SHP77 treated with DMSO at 0.1 percent for 48 hours (cell line): ENCODE data around the gene MRPL41.
"Not testable (repeated sequence)": the region's sequence is repeated elsewhere in the genome, so short reads cannot be mapped to it uniquely, and the experiment has no call there.

ENCODE experiments used
- DNase-seq: peaks from one replicate; lab custom pipeline; 2025; lab: John Stamatoyannopoulos, UW

Gene MRPL41

GRCh38 chr9:137551264-137552021 is at the start of gene MRPL41:
MRPL41 (plus strand) TSS chr9:137551879; CDS start chr9:137552082, 203 bp downstream.
- DNase-seq = peak; percentile 61

DNA sequence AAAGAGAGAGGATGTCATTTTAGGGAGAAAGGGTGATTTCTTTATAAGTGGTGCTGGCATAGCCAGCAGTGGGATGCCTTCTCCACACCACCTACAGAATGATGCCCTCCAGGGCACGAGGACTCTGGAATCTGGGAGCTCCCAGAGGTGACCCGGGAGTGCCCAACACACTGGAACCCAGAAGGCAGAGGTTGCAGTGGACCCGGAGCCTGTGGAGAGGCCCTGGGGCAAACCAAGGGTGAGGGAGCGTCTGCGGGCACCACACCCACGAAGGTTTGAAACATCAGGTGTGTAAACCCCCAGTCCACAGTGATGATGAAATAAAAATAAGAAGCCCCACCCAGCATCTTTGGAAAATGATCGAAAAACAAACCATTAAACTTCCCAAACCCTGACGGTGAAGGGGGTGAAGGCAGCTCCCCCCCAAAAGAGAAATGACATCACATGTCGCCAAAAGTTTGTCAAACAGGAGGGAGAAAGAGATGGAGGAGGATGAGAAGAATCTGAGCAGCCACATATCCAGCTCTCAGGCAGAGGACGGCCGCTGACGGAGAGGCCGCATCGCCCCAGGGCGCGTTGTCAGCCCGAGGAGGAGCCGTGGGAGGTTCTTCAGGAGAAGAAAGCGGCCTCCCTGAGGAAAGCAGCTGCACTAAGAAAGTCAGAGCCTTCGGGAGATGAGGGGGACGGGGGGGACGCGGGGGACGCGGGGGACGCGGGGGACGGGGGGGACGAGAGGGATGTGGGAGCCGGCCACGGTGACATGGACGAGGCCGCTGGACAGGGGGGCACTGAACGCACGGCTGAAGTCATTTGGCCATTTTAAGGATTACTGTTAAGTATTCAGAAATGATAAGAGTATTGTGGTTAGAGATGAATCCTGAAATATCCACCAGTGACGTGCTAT is 49.4 kb upstream of the MRPL41 start:
- DNase-seq = no peak

- no peak for DNase-seq
Observed at GRCh38 chr9:137504432-137504777, 47.3 kb upstream of the MRPL41 start.

GRCh38 chr9:137505421-137506140 is 46.1 kb upstream of the MRPL41 start:
- DNase-seq = no peak

DNA sequence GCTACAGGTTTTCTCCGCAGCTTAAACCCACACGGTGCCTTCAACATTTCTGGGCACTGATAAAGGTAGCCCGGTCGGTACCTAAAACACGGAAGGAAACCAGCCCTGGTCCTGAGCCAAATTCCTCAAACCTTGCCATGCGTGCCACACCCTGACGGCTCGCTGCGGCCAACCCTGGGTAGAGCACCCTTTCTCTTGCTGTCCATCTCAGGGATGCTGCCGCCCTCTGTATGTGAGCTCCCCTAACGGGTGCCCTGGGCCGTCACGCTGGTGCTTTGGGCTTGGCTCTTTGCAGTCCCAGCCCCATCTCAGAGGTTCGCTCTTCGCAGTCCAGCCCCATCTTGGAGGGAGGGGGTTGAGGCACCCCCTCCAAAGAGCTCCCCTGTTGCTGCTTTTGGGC is 45.4 kb upstream of the MRPL41 start:
- DNase-seq = no peak

- no peak for DNase-seq
Observed at GRCh38 chr9:137506702-137507171, 44.9 kb upstream of the MRPL41 start.

GRCh38 chr9:137509198-137509597 is 42.5 kb upstream of the MRPL41 start:
- DNase-seq = no peak

DNA sequence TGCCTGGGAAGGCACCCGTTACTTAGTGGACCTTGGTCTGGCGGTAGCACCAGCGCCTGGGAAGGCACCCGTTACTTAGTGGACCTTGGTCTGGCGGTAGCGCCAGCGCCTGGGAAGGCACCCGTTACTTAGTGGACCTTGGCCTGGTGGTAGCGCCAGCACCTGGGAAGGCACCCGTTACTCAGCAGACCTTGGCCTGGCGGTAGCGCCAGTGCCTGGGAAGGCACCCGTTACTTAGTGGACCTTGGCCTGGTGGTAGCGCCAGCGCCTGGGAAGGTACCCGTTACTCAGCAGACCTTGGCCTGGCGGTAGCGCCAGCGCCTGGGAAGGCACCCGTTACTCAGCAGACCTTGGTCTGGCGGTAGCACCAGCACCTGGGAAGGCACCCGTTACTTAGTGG is 40.6 kb upstream of the MRPL41 start:
- DNase-seq = not testable (repeated sequence)

DNA sequence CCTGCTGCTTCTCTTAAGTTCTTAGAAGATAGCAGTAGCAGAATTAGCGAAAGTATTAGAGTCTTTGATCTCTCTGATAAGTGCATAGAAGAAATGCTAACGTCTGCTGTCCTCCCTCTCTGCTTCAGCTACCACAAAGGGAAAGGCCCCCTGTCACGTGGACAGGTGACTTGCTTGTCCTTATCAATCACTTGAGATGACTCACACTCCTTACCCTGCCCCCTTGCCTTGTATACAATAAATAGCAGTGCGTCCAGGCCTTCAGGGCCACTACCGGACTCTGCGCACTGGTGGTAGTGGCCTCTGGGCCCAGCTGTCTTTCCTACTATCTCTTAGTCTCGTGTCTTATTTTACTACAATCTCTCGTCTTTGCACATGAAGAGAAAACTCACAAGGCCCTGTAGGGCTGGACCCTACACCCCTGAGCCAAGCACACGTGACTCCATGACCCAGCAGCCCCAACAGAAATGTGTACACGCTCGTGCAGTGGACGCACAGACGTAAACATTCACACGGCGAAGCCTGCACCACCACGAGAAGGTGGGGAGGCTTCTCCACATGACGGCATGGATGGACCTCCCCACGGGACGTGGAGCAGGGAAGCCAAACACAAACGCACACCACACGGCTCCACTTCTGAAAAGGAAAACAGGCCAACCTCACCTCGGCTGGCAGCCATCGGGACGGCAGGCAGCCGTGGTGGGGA is 39.8 kb upstream of the MRPL41 start:
- no peak for DNase-seq

DNA sequence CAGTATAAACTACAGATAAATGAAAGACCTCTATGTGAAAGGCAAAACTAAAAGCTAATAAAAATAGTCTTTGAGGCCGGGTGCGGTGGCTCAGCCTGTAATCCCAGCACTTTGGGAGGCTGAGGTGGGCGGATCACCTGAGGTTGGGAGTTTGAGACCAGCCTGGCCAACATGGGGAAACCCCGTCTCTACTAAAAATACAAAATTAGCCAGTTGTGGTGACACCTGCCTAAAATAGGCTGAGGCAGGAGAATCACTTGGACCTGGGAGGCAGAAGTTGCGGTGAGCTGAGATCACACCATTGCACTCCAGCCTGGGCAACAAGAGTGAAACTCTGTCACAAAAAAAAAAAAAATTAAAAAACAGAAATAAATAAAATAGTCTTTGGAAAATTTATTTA is 38.5 kb upstream of the MRPL41 start:
- not testable (repeated sequence) for DNase-seq

GRCh38 chr9:137513801-137514570 is 37.7 kb upstream of the MRPL41 start:
- not testable (repeated sequence) for DNase-seq

- DNase-seq = no peak
Observed at GRCh38 chr9:137514691-137515337, 36.9 kb upstream of the MRPL41 start.

DNA sequence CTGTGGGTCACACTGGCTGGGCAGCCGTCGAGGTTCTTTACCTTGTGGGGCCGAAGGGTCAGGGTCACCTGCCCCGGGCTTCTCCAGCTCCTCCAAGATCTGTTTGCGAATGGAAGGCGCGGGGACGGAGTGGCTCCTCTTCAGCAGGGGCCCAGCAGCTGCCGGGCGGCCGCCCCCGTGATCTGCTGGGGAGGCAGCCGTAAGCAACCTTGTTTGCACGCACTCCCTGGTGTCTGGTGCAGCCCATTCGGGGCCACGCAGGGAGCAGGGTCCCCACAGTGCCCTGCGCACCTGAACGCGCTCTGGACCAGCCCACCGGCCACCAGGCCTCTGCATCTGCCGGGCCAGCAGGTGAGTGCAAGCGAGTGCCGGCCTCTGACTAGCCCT is 36.3 kb upstream of the MRPL41 start:
- DNase-seq = no peak

GRCh38 chr9:137516144-137516917 is 35.3 kb upstream of the MRPL41 start:
- DNase-seq = no peak

GRCh38 chr9:137518661-137519459 is 32.8 kb upstream of the MRPL41 start:
- not testable (repeated sequence) for DNase-seq

GRCh38 chr9:137519553-137519952 is 32.1 kb upstream of the MRPL41 start:
- DNase-seq = no peak

DNA sequence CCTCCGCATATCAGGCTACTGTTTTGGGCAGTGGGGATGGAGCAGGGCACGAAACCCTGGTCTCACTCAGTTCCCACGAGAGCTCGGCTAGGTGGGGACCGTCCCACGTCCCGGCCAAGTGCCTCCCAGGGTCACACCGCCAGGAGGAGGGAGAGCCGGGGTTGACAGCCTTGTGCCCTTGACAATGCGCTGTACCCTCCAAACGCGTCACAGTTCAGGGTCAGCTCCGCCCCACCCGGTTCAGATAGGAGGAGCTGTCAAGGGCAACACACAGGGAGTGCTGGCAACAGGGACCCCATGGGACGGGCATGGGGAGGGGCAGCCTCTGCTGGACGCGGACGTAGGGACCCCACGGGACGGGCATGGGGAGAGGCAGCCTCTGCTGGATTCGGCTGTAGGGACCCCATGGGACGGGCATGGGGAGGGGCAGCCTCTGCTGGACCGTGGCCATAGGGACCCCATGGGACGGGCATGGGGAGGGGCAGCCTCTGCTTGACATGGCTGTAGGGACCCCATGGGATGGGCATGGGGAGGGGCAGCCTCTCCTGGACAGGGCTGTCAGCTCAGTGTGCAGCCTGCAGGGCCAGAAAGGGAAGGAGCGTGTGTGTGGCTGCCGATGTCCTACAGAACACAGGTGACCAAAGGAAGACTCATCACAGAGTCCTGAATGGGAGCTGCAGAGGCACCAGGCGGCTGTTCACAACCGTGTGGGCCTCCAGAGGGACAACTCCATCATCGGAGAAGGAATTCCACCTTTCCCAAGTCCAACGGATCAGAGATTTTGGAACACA is 30.9 kb upstream of the MRPL41 start:
- DNase-seq = no peak

GRCh38 chr9:137521405-137521985 is 30.2 kb upstream of the MRPL41 start:
- no peak for DNase-seq
